GM19099 (cell line): ENCODE measurements around the gene PPP1R1A.

ENCODE experiments used
- POLR2A ChIP-seq: IDR thresholded peaks from 3 replicates; pipeline ENCODE4 v1.6.1; 2011; ENCODE audit warnings: low read depth; ENCODE audit not compliant: insufficient read length; ENCODE audit errors: extremely low read depth

Gene PPP1R1A

DNA sequence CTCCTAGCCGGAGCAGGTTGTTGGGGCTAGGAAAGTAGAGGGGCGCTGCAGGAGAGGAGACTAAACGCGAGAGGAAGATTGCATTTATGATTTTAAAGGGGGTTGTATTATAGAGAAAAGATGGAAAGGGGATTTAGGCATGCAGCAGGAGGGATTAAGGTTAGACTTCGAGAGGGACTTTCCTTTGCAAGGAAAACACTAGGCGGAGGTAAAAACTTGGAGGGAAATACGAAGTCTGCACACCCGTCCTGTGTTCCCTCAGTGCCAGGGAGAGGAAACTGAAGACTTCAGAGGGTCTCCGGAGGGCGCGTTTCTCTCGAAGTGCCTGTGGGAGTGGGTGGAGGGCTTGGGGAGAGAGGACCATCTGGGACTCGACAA is 420 bp upstream of the PPP1R1A start:
- no peak for TF ChIP-seq POLR2A

GRCh38 chr12:54587315-54587873 is 1.1 kb downstream of the PPP1R1A start:
- no peak for TF ChIP-seq POLR2A

GRCh38 chr12:54586620-54587019 is 1.8 kb downstream of the PPP1R1A start:
- no peak for TF ChIP-seq POLR2A

DNA sequence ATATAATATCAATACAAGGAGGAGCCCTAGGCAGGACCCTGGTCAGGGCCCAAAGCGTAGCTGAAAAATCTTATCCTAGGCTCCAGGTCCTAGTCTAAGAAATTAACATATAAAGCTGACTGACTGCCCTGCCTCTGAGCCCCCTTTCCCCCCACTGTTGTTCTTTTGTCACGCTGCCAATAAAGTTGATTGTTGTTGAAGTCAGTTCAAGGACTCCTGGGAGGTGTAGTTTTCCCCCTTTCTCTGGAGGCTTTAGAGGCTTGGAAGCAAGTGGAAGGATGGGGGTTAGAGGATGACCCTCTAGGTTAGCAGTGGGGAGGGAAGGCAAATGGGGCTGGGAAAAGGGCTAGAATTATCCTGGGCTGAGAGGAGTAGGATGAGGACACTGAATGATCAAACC is 3.2 kb downstream of the PPP1R1A start:
- TF ChIP-seq POLR2A = no peak

- no peak for TF ChIP-seq POLR2A
These were observed 4.3 kb downstream of the PPP1R1A start for GRCh38 chr12:54584128-54584527.

- no peak for TF ChIP-seq POLR2A
These were observed 4.7 kb downstream of the PPP1R1A start for GRCh38 chr12:54583726-54584125.

DNA sequence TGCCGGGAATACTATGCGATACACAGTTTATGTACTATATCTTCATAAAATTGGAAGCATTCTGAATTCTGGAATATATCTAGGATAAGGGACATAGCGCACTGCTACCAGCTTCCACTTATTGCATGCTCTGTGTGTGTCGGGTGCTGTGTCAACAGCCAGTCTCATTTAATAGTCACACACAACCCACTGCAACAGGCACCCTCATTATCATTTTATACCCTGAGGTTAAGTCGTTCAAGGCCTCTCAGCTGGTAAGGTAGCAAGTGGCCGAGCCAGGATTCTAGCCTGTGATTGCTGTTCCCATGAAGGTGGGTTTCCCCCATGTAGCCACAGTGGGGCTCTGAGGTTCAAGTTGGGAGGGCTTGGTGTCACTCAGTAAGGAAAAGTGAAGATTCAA is 7.0 kb downstream of the PPP1R1A start:
- no peak for TF ChIP-seq POLR2A

DNA sequence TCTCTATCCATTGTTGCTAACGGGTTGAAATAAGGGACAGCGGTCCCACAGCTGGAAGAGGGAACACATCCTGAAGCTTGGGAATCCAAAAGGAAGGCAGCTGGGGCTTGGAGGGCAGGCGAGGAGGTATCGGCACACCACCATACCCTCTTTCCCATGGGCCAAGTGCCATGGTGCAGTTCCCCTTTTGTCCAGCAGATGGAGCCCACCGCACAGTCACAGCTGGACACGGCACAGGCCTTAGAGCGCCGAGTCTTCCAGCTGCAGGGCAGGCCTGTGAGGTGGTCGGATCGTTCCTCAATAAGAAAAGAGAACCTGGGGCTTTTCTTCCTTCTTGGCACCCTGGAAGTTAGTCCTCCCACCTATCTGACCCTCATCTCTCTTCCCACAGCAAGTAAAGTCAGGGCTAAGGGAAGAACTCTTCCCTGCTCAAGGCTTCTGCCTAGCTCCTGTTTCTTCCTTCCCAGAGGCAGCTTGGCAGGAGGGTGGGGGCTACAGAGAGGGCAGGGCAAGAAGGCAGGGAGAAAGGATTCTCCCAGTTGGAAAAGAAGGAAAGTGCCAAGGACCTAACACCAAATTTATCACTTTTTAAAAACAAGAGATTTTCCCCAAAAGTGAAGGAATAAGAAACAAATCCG is 8.6 kb downstream of the PPP1R1A start:
- no peak for TF ChIP-seq POLR2A

- TF ChIP-seq POLR2A = no peak
These were observed 9.2 kb downstream of the PPP1R1A start for GRCh38 chr12:54579258-54579657.

GRCh38 chr12:54578778-54579177 is 9.7 kb downstream of the PPP1R1A start:
- TF ChIP-seq POLR2A = no peak

GRCh38 chr12:54572881-54573280 is 15.6 kb downstream of the PPP1R1A start:
- no peak for TF ChIP-seq POLR2A

- TF ChIP-seq POLR2A = no peak
These were observed 17.0 kb downstream of the PPP1R1A start for GRCh38 chr12:54571193-54572188.

- no peak for TF ChIP-seq POLR2A
These were observed 18.4 kb downstream of the PPP1R1A start for GRCh38 chr12:54569995-54570528.

DNA sequence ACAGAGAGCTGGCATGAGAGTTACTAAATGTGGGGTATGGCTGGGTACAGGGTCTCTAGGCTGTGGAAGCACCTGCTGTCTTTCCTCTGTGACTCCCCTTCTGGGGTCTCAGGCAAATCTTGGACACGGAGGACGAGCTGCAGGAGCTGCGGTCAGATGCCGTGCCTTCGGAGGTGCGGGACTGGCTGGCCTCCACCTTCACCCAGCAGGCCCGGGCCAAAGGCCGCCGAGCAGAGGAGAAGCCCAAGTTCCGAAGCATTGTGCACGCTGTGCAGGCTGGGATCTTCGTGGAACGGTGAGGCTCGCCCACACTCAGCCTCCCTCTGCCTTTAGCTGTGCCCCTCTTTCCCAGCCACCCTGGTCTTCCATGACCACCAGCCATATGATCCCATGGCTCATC is 19.4 kb downstream of the PPP1R1A start:
- TF ChIP-seq POLR2A = no peak

DNA sequence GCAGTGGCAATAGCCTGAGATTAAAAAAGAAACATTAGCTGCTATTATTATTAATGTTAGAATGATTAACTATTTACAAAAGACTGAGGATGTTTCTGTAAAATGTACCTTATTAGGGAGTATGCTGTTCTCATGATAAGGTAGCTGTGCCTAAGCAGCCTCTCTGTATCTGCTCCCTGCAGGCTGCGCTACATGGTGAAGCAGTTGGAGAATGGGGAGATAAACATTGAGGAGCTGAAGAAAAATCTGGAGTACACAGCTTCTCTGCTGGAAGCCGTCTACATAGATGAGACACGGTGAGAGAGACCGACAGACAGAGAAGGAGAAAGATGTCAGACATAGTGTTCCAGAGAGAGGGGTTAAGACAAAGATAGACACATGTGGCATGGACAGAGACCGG is 21.7 kb downstream of the PPP1R1A start:
- TF ChIP-seq POLR2A = no peak

- TF ChIP-seq POLR2A = no peak
These were observed 22.4 kb downstream of the PPP1R1A start for GRCh38 chr12:54565986-54566544.
